HepG2 (cell line): ENCODE measurements around the gene FAAP20. TPM values are rescaled to one million over a fixed set of nuclear protein-coding genes. Genes with fewer than 3 reads are reported as not detected.

Experiments
- ATAC-seq: fragments of 200-7000 bp; cut with Tn5 transposase; 3 replicates; pipeline ENCODE4 v1.9.1; 2020; ENCODE audit warnings: mild to moderate bottlenecking, moderate library complexity
- BruUV-seq: library from RNA; stranded (reverse); fragments of 400-500 nt; replicated peaks from 2 replicates; lab custom pipeline; 2021; lab: Mats Ljungman, UMichigan
- CTCF ChIA-PET: fragments of 300-600 bp; formaldehyde crosslinking; extraction: SDS; loops from one replicate; lab custom pipeline; 2021; ENCODE audit warnings: low total read pairs, inconsistent platforms, low intra/inter-chr PET ratio; lab: Yijun Ruan, JAX
- POLR2A ChIA-PET: fragments of 350-600 bp; sonication (Branson Sonifier 250); formaldehyde crosslinking; loops from one replicate; lab custom pipeline; 2020; ENCODE audit warnings: antibody characterized with exemption, inconsistent platforms; lab: Yijun Ruan, JAX
- DNase-seq: peaks from one replicate; pipeline ENCODE4 v3.0.0-alpha.2; 2015; ENCODE audit warnings: low spot score
- FAIRE-seq: peaks from 3 replicates; lab custom pipeline; 2011; peaks lifted over from hg19 to GRCh38; lab: Jason Lieb, UNC
- H2AFZ ChIP-seq: one replicate; pipeline ENCODE4 v1.6.1; 2011; ENCODE audit warnings: low read length, inconsistent platforms
- H3K27ac ChIP-seq: fragments of 300-600 bp; 3 replicates; pipeline ENCODE4 v1.8.0; 2011; ENCODE audit warnings: mixed run types, mild to moderate bottlenecking, mixed read lengths, low read length, inconsistent platforms; ENCODE audit not compliant: insufficient read depth; ENCODE audit errors: extremely low read length
- H3K27me3 ChIP-seq, 2 experiments: fragments of 200-600 bp in 1 of 2; 2 replicates in 1 of 2; 3 replicates in 1 of 2; pipeline versions ENCODE4 v1.6.0 to v1.8.0; 2011; ENCODE audit warnings: low read length in 2 of 2, mild to moderate bottlenecking in 2 of 2, moderate library complexity in 2 of 2, inconsistent platforms in 1 of 2; ENCODE audit not compliant: insufficient read depth in 2 of 2, control insufficient read depth in 1 of 2
- H3K36me3 ChIP-seq, 2 experiments: fragments of 200-600 bp in 1 of 2; replicated peaks in 1 of 2; 2 replicates in 1 of 2; 3 replicates in 1 of 2; pipeline versions ENCODE4 v1.5.1 to v1.8.0; 2011; ENCODE audit warnings: low read length in 2 of 2, inconsistent platforms in 1 of 2; ENCODE audit not compliant: insufficient read depth in 2 of 2, control insufficient read depth in 1 of 2
- H3K4me1 ChIP-seq: 2 replicates; pipeline ENCODE4 v1.5.1; 2012; ENCODE audit warnings: low read length, inconsistent platforms; ENCODE audit not compliant: insufficient read depth
- H3K4me2 ChIP-seq: 2 replicates; pipeline ENCODE4 v1.6.0; 2011; ENCODE audit warnings: low read depth, low read length, inconsistent platforms
- H3K4me3 ChIP-seq, 3 experiments: fragments of 200-600 bp in 1 of 3; sonication (generic), shearing (Covaris generic) in 1 of 3; replicated peaks in 1 of 3; 2 replicates each; pipeline ENCODE4 v1.5.1; 2011 to 2016; ENCODE audit warnings: low read length in 3 of 3, inconsistent platforms in 2 of 3, low read depth in 2 of 3, mild to moderate bottlenecking in 2 of 3, control low read depth in 1 of 3, mixed read lengths in 1 of 3; ENCODE audit not compliant: insufficient read depth in 1 of 3
- H3K79me2 ChIP-seq: one replicate; pipeline ENCODE4 v1.6.1; 2011; ENCODE audit warnings: low read length, inconsistent platforms; ENCODE audit not compliant: insufficient read depth
- H3K9ac ChIP-seq: 2 replicates; pipeline ENCODE4 v1.6.0; 2011; ENCODE audit warnings: mild to moderate bottlenecking, low read depth, low read length, inconsistent platforms; ENCODE audit not compliant: insufficient read depth
- H3K9me3 ChIP-seq: 2 replicates; pipeline ENCODE4 v1.5.1; 2012; ENCODE audit warnings: mild to moderate bottlenecking, low read length
- H4K20me1 ChIP-seq: 2 replicates; pipeline ENCODE4 v1.6.0; 2011; ENCODE audit warnings: inconsistent platforms, mild to moderate bottlenecking, low read length, moderate library complexity; ENCODE audit not compliant: insufficient read depth
- FOXA1 ChIP-seq, 2 experiments: fragments of 450-650 bp in 1 of 2; sonication (generic) in 1 of 2; formaldehyde crosslinking in 1 of 2; IDR thresholded peaks; 2 replicates each; pipeline versions ENCODE4 v1.4.0 to v1.6.1; 2016 to 2020; ENCODE audit warnings: missing genetic modification reagents in 1 of 2
- JARID2 ChIP-seq: sonication (generic); formaldehyde crosslinking; IDR thresholded peaks from 2 replicates; pipeline ENCODE4 v1.8.1; 2023; ENCODE audit warnings: missing genetic modification reagents, inconsistent platforms; ENCODE audit not compliant: insufficient replicate concordance
- ZBTB1 ChIP-seq: sonication (generic); formaldehyde crosslinking; IDR thresholded peaks from 2 replicates; pipeline ENCODE4 v1.4.0; 2020; ENCODE audit warnings: missing genetic modification reagents, borderline replicate concordance
- ZBTB49 ChIP-seq: sonication (generic); formaldehyde crosslinking; IDR thresholded peaks from 2 replicates; pipeline ENCODE4 v1.4.0; 2020; ENCODE audit warnings: missing genetic modification reagents, borderline replicate concordance
- ZC3H4 ChIP-seq: sonication (generic); formaldehyde crosslinking; IDR thresholded peaks from 2 replicates; pipeline ENCODE4 v1.4.0; 2020; ENCODE audit warnings: missing genetic modification reagents, borderline replicate concordance
- ZMAT3 ChIP-seq: sonication (generic); formaldehyde crosslinking; conservative IDR thresholded peaks from 2 replicates; pipeline ENCODE4 v1.7.0; 2021; ENCODE audit warnings: missing genetic modification reagents
- ZNF256 ChIP-seq: sonication (generic); formaldehyde crosslinking; conservative IDR thresholded peaks from 2 replicates; pipeline ENCODE4 v1.4.0; 2020; ENCODE audit warnings: missing genetic modification reagents
- ZNF577 ChIP-seq: sonication (generic); formaldehyde crosslinking; IDR thresholded peaks from 2 replicates; pipeline ENCODE4 v1.4.0; 2020; ENCODE audit warnings: mild to moderate bottlenecking, low read depth, missing genetic modification reagents, borderline replicate concordance
- ZNF580 ChIP-seq: IDR thresholded peaks from 2 replicates; pipeline ENCODE4 v1.6.1; 2016; ENCODE audit warnings: low read depth, borderline replicate concordance
- ZNF619 ChIP-seq: sonication (generic); formaldehyde crosslinking; IDR thresholded peaks from 2 replicates; pipeline ENCODE4 v1.4.0; 2020; ENCODE audit warnings: mild to moderate bottlenecking, missing genetic modification reagents
- WGBS: methylation state at CpG from one replicate; pipeline ENCODE4 v1.1.6; 2017; ENCODE audit warnings: low lambda C conversion rate; 5-methylcytosine and 5-hydroxymethylcytosine counted together
- in situ Hi-C: cut with HindIII; loops from 2 replicates; pipeline ENCODE4 v1.10.0; 2017; ENCODE audit warnings: low pct_unique_long_range_greater_than_20kb; ENCODE audit not compliant: extremely low pct_ligation_motif_present
- intact Hi-C: fragments of 100-400 bp; cut with micrococcal nuclease; formaldehyde crosslinking; loops from one replicate; pipeline ENCODE4 v1.10.0; 2022; ENCODE audit not compliant: unreplicated experiment
- polyA plus RNA-seq, 8 experiments: library from polyadenylated mRNA; depleted of rRNA in 3 of 8; stranded (reverse) in 7 of 8; unstranded in 1 of 8; fragments of >200 nt; fragmentation: Illumina TruSeq in 4 of 8; extraction: Trizol in 4 of 8; gene quantifications; 2 replicates each; pipeline versions ENCODE4 v1.2.1 to v1.2.3, GENCODE V29; 2011 to 2016; ENCODE audit warnings: low read depth in 4 of 8, missing spikeins in 1 of 8, mixed read lengths in 1 of 8; ENCODE audit not compliant: insufficient read depth in 1 of 8
- total RNA-seq, 5 experiments: library from RNA; depleted of rRNA; stranded (reverse); fragments of >200 nt; fragmentation: Illumina TruSeq; extraction: Trizol; gene quantifications; 2 replicates each; pipeline ENCODE4 v1.2.3, GENCODE V29; 2016; ENCODE audit warnings: low read depth in 1 of 5

Gene FAAP20
- total and polyA plus RNA-seq, 2 of the 13 experiments (the other 11 are each of a cell fraction or from before 2014, with no cell fraction given) = 9.6 to 10.8 TPM

- DNase-seq = no peak
- Histone ChIP-seq H4K20me1 (no peaks in the 10 kb centered on the region), H3K4me1 (peaks cover 78% of the 10 kb centered on the region), H3K9me3 (no peaks in the 10 kb centered on the region), H3K27me3 (0 out of 5 replicates have a peak, but pooled peaks cover 0 to 1% of the 10 kb centered on the region in 2 experiments), H3K27ac (no peak overlapping the region), H3K4me2 (no peak overlapping the region), H3K79me2 (no peaks in the 10 kb centered on the region), H2AFZ (no peak overlapping the region), H3K4me3 (no peak overlapping the region), H3K9ac (no peak overlapping the region), H3K36me3 (no peaks in the 10 kb centered on the region)
- POLR2A ChIA-PET = interaction anchor here (1.2 kb wide), 1 partner anchor 10 kb away, joined by 4 read pairs; no protein-coding TSS in a partner anchor
- intact Hi-C loops (no loop called here), in situ Hi-C loops (no loop called here)
- no TSS peak for BruUV-seq
- TF ChIP-seq ZNF577 (no peak), FOXA1 (IDR thresholded peaks at IDR 0.05) (no peak), FOXA1 (CRISPR knock-in tag; IDR thresholded peaks at IDR 0.05) (no peak), JARID2 (no peak), ZNF256 (no peak), ZBTB1 (no peak), ZNF580 (no peak), ZBTB49 (CRISPR knock-in tag) (no peak), ZMAT3 (no peak), ZC3H4 (CRISPR knock-in tag) (no peak), ZNF619 (CRISPR knock-in tag) (no peak)
- ATAC-seq = no peak
- CTCF ChIA-PET = no interaction called here
- FAIRE-seq = no peak
- WGBS = 85% methylated on average over 8 of the region's 19 CpGs
Measured at GRCh38 chr1:2210084-2210653, 15.6 kb upstream of the FAAP20 start.
